ENCODE results near the gene SMR3B. TPM values are rescaled to one million over a fixed set of nuclear protein-coding genes. Genes with fewer than 3 reads are reported as not detected.

The SMR3B gene
- total RNA-seq (2022; extraction: Qiagen RNA extraction; ENCODE audit: low read depth) = not detected in 5 replicates

DNA sequence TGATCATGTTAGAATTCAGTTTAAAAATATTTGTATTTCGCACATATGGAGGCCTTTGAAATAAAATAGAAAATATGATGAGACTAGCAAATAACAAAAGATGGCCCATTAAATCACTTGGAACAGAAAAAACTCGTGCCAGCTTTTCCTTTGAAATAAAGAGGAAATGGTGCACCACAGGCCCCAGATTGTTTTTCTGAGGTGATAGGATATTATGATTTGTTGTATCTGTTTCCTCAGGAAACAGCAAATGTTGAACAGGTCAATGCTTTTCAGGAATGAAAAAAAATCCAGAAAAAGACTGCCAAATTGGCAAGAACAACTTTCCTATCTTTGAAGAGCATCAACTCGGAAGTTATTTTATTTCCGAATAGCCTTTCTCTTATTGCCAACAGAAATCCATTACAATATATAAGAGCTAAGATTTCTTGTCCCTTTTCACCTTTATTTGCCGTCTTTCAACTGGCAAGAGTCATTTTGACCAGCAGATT lies at the start of gene SMR3B:
Gene SMR3B (plus strand): TSS at position 441 of the 491 bp plus-strand sequence. CDS start 1,380 bp downstream, outside the sequence.

DNA sequence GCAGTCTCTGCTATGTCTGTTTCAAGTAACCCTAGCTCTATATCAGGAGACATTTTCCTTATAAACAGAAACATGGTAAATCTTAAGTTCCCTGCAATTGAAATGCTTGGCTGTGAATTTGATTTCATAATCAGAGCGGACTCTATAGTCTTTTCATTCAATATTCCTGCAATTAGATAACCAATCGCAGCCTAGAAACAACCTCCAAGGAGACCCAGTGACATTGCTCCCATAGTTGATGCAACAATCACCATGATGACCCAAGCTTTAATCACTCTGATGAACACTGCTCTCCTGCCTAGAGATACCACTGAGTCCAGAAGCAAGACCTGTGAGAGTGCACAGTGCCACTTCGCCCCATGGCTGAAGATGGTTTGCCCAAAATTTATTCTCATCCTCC lies 48.2 kb upstream of the SMR3B start, which contains the start of gene CABS1:
Gene CABS1 (plus strand): TSS at position 301 of the 400 bp plus-strand sequence. CDS start 59 bp downstream, at position 360.

DNA sequence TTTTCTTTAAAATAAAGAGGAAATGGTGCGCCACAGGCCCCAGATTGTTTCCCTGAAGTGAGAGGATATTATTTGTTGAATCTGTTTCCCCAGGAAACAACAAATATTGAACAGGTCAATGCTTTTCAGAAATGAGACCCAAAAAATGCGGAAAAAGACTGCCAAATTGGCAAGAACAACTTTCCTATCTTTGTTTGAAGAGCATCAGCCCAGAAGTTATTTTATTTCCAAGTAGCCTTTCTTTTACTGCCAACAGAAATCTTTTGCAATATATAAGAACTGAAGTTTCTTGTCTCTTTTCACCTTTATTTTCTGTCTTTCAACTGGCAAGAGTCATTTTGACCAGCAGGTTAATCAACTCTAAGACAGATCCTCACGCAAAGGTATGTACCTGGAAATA lies 22.5 kb upstream of the SMR3B start, which contains the start of gene SMR3A:
Gene SMR3A (plus strand): TSS at position 301 of the 400 bp plus-strand sequence. CDS start 1,356 bp downstream, outside the sequence.

DNA sequence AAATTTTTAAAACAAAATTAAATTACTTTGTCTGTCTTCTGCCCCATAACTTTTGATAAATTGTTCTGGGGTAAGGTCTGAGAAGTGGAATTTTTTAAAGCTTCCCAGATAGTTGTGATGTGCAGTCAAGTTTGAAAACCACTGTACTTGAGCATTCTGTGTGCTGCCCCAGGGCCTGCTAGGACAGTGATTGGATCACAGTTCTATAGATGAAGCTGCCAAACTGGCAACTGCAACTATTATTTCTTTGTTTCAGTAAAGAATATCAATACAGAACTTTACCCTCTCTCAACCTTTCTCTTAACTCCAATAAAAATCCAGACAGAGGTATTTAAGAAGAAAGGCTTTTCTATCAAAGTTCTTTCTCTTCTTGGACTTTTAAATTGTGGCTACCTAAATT lies 14.6 kb downstream of the SMR3B start, which contains the start of gene OPRPN:
Gene OPRPN (plus strand): TSS at position 361 of the 400 bp plus-strand sequence. CDS start 1,346 bp downstream, outside the sequence.

Other genes with a start within 250 kb of the SMR3B start
- not detected in 5 replicates for gene PRR27, start 228.9 kb upstream of the SMR3B start, total RNA-seq (2022; extraction: Qiagen RNA extraction; ENCODE audit: low read depth)
- not detected in 5 replicates for gene ODAM, start 187.4 kb upstream of the SMR3B start, total RNA-seq (2022; extraction: Qiagen RNA extraction; ENCODE audit: low read depth)
- not detected in 5 replicates for gene FDCSP, start 157.0 kb upstream of the SMR3B start, total RNA-seq (2022; extraction: Qiagen RNA extraction; ENCODE audit: low read depth)
- gene CSN3, start 140.5 kb upstream of the SMR3B start, total RNA-seq (2022; extraction: Qiagen RNA extraction; ENCODE audit: low read depth) = not detected in 5 replicates
- gene CABS1, start 48.1 kb upstream of the SMR3B start, total RNA-seq (2022; extraction: Qiagen RNA extraction; ENCODE audit: low read depth) = not detected in 5 replicates
- not detected in 5 replicates for gene SMR3A, start 22.4 kb upstream of the SMR3B start, total RNA-seq (2022; extraction: Qiagen RNA extraction; ENCODE audit: low read depth)
- gene OPRPN, start 14.8 kb downstream of the SMR3B start, total RNA-seq (2022; extraction: Qiagen RNA extraction; ENCODE audit: low read depth) = not detected in 5 replicates
- gene MUC7, start 89.1 kb downstream of the SMR3B start, total RNA-seq (2022; extraction: Qiagen RNA extraction; ENCODE audit: low read depth) = not detected in 5 replicates
- gene AMTN, start 135.4 kb downstream of the SMR3B start, total RNA-seq (2022; extraction: Qiagen RNA extraction; ENCODE audit: low read depth) = not detected in 5 replicates
- not detected in 5 replicates for gene AMBN, start 209.1 kb downstream of the SMR3B start, total RNA-seq (2022; extraction: Qiagen RNA extraction; ENCODE audit: low read depth)
- not detected in 5 replicates for gene ENAM, start 245.6 kb downstream of the SMR3B start, total RNA-seq (2022; extraction: Qiagen RNA extraction; ENCODE audit: low read depth)

Measured in A549 treated with ZK216348 at 1 μM for 4 hours (cell line).